GM19438 (cell line): ENCODE data around the gene YKT6.

Experiments used
- ATAC-seq: cut with Tn5 transposase; IDR thresholded peaks from one replicate; pipeline ENCODE4 v1.9.1; 2021; ENCODE audit warnings: low read depth; ENCODE audit not compliant: unreplicated experiment

YKT6 gene

GRCh38 chr7:44251269-44251668 is 50.5 kb downstream of the YKT6 start:
- ATAC-seq, result no peak

GRCh38 chr7:44251881-44252280 is 51.1 kb downstream of the YKT6 start:
- no peak for ATAC-seq

GRCh38 chr7:44256459-44256858 is 55.7 kb downstream of the YKT6 start:
- no peak for ATAC-seq

- ATAC-seq, result no peak
Observed at GRCh38 chr7:44257213-44257612, 56.4 kb downstream of the YKT6 start.

- ATAC-seq, result peak; percentile 80
Observed at GRCh38 chr7:44257618-44258422, 57.0 kb downstream of the YKT6 start.

- no peak for ATAC-seq
Observed at GRCh38 chr7:44258423-44258760, 57.6 kb downstream of the YKT6 start.

- ATAC-seq, result no peak
Observed at GRCh38 chr7:44258865-44259546, 58.2 kb downstream of the YKT6 start.

- no peak for ATAC-seq
Observed at GRCh38 chr7:44259547-44260457, 59.0 kb downstream of the YKT6 start.

- ATAC-seq, result no peak
Observed at GRCh38 chr7:44261240-44261639, 60.5 kb downstream of the YKT6 start.

GRCh38 chr7:44262031-44262430 is 61.3 kb downstream of the YKT6 start:
- ATAC-seq, result no peak

- no peak for ATAC-seq
Observed at GRCh38 chr7:44263326-44264082, 62.7 kb downstream of the YKT6 start.
